A673 (cell line): ENCODE results near the gene SRSF9. TPM values are rescaled to one million over a fixed set of nuclear protein-coding genes. Genes with fewer than 3 reads are reported as not detected.

Source experiments
- BruUV-seq: library from RNA; stranded (reverse); fragments of 400-500 nt; replicated peaks from 2 replicates; lab custom pipeline; 2021; lab: Mats Ljungman, UMichigan
- CTCF ChIA-PET: fragments of 300-600 bp; sonication (Branson Sonifier 250); formaldehyde crosslinking; loops from one replicate; lab custom pipeline; 2022; ENCODE audit warnings: antibody characterized with exemption; lab: Charles Lee
- POLR2A ChIA-PET: fragments of 300-600 bp; sonication (Branson Sonifier 250); formaldehyde crosslinking; loops from one replicate; lab custom pipeline; 2022; ENCODE audit warnings: antibody characterized with exemption; ENCODE audit not compliant: low non-redundant PET; lab: Charles Lee
- DNase-seq: peaks from one replicate; pipeline ENCODE4 v3.0.0-alpha.2; 2015; ENCODE audit warnings: low spot score
- H3K27ac ChIP-seq: fragments of 200-600 bp; sonication (generic); 2 replicates; pipeline ENCODE4 v1.5.1; 2016; ENCODE audit warnings: mixed run types, low read depth, mild to moderate bottlenecking, mixed read lengths, antibody characterized with exemption, low read length; ENCODE audit not compliant: poor library complexity, severe bottlenecking
- H3K27me3 ChIP-seq: fragments of 200-600 bp; sonication (generic); replicated peaks from 2 replicates; pipeline ENCODE4 v1.6.1; 2017; ENCODE audit warnings: mixed run types, low read depth, mild to moderate bottlenecking, mixed read lengths, antibody characterized with exemption, low read length; ENCODE audit not compliant: insufficient read depth, poor library complexity
- H3K36me3 ChIP-seq: fragments of 200-600 bp; sonication (generic); 2 replicates; pipeline ENCODE4 v1.6.1; 2016; ENCODE audit warnings: mixed run types, mild to moderate bottlenecking, mixed read lengths, antibody characterized with exemption, low read length; ENCODE audit not compliant: insufficient read depth, poor library complexity, severe bottlenecking
- H3K4me1 ChIP-seq: fragments of 200-600 bp; sonication (generic); 2 replicates; pipeline ENCODE4 v1.6.1; 2017; ENCODE audit warnings: mixed run types, mild to moderate bottlenecking, mixed read lengths, antibody characterized with exemption, low read length; ENCODE audit not compliant: insufficient read depth, poor library complexity, severe bottlenecking
- H3K4me3 ChIP-seq: fragments of 200-600 bp; sonication (generic); 2 replicates; pipeline ENCODE4 v1.5.1; 2016; ENCODE audit warnings: low read depth, mixed run types, mild to moderate bottlenecking, mixed read lengths, low read length; ENCODE audit not compliant: poor library complexity, severe bottlenecking
- H3K9me3 ChIP-seq: fragments of 200-600 bp; sonication (generic); 2 replicates; pipeline ENCODE4 v1.6.1; 2016; ENCODE audit warnings: mixed run types, low read depth, mild to moderate bottlenecking, mixed read lengths, antibody characterized with exemption, low read length; ENCODE audit not compliant: poor library complexity, severe bottlenecking
- CTCF ChIP-seq: fragments of 300-800, 200-600 bp; sonication (generic); conservative IDR thresholded peaks from 2 replicates; pipeline ENCODE4 v1.5.1; 2017; ENCODE audit warnings: low read depth, mild to moderate bottlenecking, antibody characterized with exemption, low read length, moderate library complexity, mixed read lengths
- EZH2 ChIP-seq: fragments of 200-600 bp; sonication (generic); IDR thresholded peaks from 2 replicates; pipeline ENCODE4 v1.6.1; 2017; ENCODE audit warnings: borderline replicate concordance, low read depth, mild to moderate bottlenecking, mixed read lengths, antibody characterized with exemption, low read length; ENCODE audit not compliant: poor library complexity, severe bottlenecking
- intact Hi-C: fragments of 100-400 bp; cut with micrococcal nuclease; formaldehyde crosslinking; loops from one replicate; pipeline ENCODE4 v1.10.0; 2022; ENCODE audit not compliant: unreplicated experiment
- total RNA-seq: library from RNA; stranded (reverse); gene quantifications from 2 replicates; pipeline ENCODE4 v1.2.3, GENCODE V29; 2021

The SRSF9 gene
- total RNA-seq, 1 experiment from 2014 or later: 328 TPM

- H3K4me3 ChIP-seq: no peak overlapping the region
- no peak for TF ChIP-seq EZH2
- no peak for TF ChIP-seq CTCF
- H3K4me1 ChIP-seq: no peaks in the 10 kb centered on the region
- ChIA-PET POLR2A (no interaction called here), CTCF (no interaction called here)
- no TSS peak for BruUV-seq
- H3K27me3 ChIP-seq: no peaks in the 10 kb centered on the region
- no peaks in the 10 kb centered on the region for H3K9me3 ChIP-seq
- intact Hi-C loops: no loop called here
- H3K27ac ChIP-seq: no peak overlapping the region
- peak; percentile 46 for DNase-seq
- no peaks in the 10 kb centered on the region for H3K36me3 ChIP-seq
Observed at GRCh38 chr12:120421701-120422100, 47.8 kb downstream of the SRSF9 start.

- ChIA-PET POLR2A (no interaction called here), CTCF (no interaction called here)
- no peak for DNase-seq
- intact Hi-C loops: no loop called here
- BruUV-seq: no TSS peak
- H3K9me3 ChIP-seq: no peaks in the 10 kb centered on the region
- H3K27me3 ChIP-seq: no peaks in the 10 kb centered on the region
- no peaks in the 10 kb centered on the region for H3K36me3 ChIP-seq
- H3K4me1 ChIP-seq: no peaks in the 10 kb centered on the region
- H3K4me3 ChIP-seq: no peak overlapping the region
- TF ChIP-seq CTCF: no peak
- TF ChIP-seq EZH2: no peak
- no peak overlapping the region for H3K27ac ChIP-seq
Observed at GRCh38 chr12:120417917-120418580, 51.5 kb downstream of the SRSF9 start.

GRCh38 chr12:120416490-120417216 lies 52.9 kb downstream of the SRSF9 start:
- H3K27ac ChIP-seq: no peak overlapping the region
- H3K4me3 ChIP-seq: no peak overlapping the region
- no peaks in the 10 kb centered on the region for H3K4me1 ChIP-seq
- no peak for DNase-seq
- H3K36me3 ChIP-seq: no peaks in the 10 kb centered on the region
- H3K27me3 ChIP-seq: no peaks in the 10 kb centered on the region
- ChIA-PET CTCF (no interaction called here), POLR2A (interaction anchor here (0.6 kb wide), 1 partner anchor 1163 kb away, joined by 17 read pairs; no protein-coding TSS in a partner anchor)
- intact Hi-C loops: no loop called here
- no peaks in the 10 kb centered on the region for H3K9me3 ChIP-seq
- no TSS peak for BruUV-seq
- no peak for TF ChIP-seq EZH2
- no peak for TF ChIP-seq CTCF
